Activated T-cell treated with anti-CD3 and anti-CD28 coated beads for 1 hour (primary cell): ENCODE measurements around the gene DDX60.
"Not testable (repeated sequence)": the region's sequence is repeated elsewhere in the genome, so short reads cannot be mapped to it uniquely, and the experiment has no call there.

Source experiments
- DNase-seq: peaks from one replicate; pipeline ENCODE4 v3.0.0-alpha.2; 2020; ENCODE audit warnings: low read depth

Gene DDX60

DNA sequence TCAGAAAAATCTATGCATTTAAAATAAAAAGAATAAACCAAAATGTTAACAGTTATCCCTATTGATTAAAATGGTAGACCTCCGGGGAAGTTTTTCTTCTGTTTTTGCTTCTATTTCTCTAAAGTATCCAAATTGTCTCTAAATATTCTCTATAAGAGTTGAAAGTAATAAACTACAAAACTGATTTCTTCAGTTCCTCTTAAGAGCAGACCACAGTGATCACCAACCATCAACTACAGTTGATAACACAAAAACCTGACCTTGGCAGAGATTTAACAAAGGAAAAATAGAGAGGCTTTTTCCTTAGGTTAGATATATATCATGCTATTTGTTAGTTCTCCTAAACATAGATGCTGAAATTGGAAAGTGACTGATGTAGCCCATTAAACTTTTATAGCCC, 27.3 kb downstream of the DDX60 start:
- DNase-seq, result no peak

DNA sequence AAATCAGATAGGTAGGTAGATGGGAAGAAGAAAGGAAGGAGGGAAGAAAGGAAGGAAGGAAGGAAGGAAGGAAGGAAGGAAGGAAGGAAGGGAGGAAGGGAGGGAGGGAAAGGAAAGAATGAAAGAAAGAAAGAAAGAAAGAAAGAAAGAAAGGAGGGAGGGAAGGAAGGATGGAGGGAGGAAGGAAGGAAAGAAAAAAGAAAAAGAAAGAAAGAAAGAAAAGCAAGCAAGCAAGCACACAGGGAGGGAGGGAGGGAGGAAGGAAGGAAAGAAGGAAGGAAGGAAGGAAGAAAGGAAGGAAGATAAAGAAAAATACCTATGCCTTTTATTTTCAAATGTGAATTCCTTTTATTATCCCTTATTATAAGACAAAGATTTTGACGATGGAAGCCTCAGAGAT, 32.7 kb downstream of the DDX60 start:
- not testable (repeated sequence) for DNase-seq

DNA sequence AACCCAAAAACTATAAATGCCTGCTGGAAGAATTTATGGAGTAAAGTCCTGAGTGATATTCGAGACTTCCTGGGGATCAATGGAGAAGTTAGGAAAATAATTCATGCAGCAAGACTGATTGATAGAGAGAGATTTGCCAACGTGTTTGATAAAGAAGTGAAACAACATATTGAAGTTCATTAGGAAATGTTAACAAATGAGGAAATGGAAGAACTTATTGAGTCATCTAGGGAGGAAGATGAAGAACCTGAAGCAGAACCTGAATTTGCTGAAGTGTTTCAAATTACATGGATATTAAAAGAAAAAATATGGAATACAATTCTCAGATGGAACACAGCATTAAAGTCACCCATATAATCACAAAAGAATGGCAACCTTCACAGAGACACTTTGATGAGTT, 39.0 kb downstream of the DDX60 start:
- DNase-seq, result no peak

DNA sequence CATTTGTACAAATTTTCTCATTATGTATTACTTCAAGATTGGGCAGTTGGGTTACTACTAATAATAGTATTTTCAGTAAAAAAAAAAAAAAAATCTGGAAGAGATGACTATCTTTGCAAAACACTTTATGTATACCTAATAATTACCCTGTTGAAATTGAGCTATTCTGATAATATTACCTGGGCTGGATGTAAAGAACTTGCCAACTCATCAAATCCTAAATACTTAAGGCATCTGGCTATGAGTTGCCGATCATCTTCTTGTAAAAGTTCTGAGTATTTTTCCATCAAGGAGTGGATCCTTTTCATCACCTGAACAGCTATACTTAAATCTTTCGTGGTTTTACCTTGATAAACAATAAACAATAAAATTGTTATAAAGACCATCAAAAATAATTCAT, 42.7 kb downstream of the DDX60 start:
- no peak for DNase-seq

DNA sequence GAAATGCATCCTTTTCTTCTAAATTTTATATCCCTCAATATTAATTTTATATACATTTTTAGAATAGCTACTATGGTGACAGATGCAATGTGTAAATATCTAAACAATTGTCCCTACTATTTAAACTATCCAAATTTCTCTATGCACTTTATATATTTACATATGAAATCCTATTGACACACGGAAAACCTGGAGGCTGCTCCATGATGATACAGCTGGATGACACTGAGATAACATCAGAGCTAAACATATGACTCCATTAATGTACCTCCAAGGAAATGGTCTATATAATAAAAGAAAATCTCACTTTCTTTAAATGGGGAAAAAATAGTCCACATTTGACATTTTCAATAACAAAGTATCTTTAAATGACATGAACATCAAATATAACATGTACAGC, 43.7 kb downstream of the DDX60 start:
- DNase-seq, result no peak

DNA sequence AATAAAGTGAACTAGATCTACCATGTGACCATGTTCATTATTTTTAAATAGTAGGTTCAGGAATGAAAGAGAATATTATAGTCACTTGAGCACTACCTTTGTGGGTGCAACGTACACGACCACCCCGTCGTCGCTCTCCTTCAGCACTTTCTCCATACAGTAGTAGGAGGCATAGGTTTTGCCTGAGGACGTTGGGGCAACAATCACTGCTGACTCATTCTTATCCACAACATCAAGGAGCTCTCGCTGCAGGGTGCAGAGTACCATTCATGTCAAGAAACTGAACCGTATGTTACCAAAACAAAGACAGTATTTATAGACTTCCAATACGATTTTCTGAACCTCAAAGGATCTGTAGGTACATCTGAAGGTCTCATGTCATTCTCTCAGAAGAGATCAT, 44.7 kb downstream of the DDX60 start:
- DNase-seq, result no peak

DNA sequence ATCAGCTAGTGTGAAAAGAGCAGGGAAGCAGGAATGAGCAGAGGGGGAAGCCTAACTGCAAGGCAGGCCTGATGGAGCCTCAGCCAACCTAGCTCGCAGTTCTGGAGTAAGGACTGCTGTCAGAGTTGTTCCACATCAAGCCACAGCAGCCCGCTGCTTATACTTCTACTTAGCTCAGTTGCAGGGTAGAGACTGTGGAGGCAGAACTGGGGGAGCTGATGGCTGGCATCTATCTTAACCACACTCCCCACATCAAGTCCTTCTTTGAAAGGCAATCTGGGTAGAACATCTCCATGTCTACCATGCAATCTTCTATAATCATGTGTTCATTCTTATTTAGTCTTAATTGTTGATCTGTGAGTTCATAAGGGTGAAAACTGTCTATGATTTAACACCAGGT, 46.1 kb downstream of the DDX60 start:
- DNase-seq, result no peak

DNA sequence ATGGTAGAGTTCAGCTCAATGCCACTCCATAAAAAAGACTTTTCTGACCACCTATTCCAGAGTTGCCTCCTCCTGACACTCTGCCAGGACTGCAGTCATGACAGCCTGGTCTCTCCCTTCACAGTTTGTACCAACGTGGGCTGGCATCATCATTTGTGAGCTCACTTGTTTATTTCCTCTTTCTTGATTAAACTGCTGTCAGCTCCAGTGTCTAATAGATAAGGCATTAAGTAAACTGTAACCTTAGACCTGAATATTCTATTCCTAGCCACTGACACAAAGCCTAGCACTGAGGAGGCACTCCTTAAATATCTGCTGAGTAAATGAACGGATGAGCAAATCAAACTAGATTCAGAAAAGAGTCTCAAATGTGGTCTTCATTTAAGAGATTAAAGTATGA, 48.7 kb downstream of the DDX60 start:
- DNase-seq, result no peak

DNA sequence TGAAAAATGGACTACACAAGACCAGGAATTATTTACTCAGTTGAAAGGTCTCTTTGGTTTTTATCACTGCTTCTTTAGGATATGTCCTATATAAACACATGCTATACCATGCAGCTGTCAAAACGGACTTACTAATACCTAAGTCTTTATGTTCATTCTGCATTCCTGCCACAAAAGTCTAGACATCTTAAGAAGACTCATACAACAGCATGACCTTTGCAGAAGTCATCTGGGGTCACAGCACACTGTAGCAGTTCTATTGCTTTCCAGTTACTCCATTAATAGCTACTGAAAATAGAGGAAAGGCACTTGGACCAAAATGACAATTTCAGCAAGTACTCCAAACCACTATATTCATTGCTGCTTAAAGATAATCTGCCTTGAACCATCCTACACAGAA, 53.2 kb downstream of the DDX60 start:
- DNase-seq, result no peak

DNA sequence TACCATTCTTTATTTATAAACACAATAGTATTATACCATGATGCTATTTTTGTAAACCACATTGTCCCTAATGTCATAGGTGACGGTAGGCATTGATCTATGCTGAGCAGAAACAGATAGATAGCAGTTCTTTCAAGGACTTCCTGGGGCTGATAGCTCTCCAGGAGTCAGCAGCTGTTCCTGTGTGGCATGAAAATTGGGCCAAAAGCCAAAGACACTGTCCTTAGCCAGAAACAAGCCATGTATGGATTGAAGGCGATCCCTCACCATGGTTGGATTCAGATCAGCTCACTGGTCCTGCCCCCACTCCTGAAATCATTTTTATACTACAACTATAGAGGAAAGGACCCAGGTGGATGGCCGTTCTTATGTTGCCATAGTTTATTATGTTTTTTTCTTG, 53.6 kb downstream of the DDX60 start:
- DNase-seq, result no peak

DNA sequence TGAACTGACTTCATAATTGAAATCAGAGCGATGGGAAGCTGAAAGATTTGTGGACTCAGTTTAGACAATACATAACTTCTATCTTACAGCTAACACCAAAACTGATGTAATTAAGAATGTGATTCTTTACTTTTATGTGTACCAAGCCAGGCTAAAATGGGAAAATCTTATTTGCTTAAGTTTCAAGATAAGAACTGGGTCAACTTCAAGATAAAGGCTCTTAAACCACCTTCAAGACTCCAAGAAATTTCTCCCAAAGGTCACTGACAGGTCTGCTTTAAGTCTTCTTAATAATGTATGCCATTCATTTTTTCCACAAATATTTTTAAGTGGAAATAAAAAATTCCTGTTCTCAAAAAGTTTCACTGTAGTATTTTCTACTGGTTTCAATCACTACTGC, 55.5 kb downstream of the DDX60 start:
- DNase-seq, result no peak

DNA sequence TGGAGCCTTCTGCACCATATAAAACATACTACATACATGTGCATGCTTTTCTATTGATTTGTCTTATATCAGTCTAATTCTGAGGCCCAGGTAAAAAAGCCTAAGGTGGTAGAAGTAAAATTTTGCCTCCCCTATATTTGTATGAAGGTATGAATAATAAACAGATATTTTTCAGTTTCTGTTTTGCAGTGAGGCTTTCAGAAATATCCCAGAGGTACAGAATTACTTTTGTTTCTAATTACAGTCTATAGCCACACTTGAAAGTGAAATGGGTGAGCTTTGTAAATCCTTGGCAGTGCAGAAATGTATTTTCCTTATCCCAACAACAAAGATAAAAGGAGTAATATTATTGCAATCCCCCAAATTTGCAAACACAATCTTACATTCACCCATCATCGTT, 59.5 kb downstream of the DDX60 start:
- no peak for DNase-seq

DNA sequence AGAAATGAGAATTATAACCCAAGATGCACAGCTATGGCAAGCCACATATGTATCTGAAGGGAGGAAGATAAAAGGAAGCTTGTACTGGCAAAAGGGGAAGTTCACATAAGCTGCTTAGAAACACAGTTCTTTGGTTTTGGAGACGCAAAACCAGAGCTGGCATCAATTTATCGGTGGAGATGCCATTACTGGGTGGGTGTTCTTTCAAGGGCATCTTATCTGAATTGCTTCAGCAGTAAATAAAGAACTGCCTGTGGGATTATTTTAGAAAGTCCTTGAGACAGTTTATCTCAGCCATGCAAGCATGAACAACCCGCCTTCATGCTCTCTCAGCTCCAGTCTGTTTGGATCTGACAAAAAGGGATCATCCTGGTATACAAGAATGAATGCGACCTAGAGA, 60.8 kb downstream of the DDX60 start:
- no peak for DNase-seq

DNA sequence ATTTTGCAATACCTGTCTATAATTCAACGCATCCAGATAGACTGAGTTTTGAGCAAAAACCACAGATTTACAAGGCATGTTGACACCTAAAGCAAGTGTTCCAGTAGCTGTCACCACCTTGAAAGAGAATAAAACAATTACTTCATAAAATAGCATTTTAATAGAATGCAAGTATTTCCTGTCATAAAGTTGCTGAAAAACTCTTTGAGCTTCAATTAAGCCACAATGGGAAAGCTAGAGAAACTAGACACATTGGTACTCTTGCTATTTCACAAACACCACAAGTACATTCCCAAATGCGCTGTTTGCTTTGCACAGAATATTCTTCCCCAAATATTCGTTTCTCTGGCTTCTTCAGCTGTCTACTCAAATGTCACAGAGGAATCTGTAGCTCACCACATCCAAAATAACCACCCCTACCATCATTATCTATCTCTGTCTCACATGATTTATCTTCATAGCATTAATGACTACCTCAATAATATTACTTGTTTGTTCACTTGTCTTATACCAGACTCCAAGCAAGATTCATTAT, 70.3 kb downstream of the DDX60 start:
- DNase-seq, result no peak

DNA sequence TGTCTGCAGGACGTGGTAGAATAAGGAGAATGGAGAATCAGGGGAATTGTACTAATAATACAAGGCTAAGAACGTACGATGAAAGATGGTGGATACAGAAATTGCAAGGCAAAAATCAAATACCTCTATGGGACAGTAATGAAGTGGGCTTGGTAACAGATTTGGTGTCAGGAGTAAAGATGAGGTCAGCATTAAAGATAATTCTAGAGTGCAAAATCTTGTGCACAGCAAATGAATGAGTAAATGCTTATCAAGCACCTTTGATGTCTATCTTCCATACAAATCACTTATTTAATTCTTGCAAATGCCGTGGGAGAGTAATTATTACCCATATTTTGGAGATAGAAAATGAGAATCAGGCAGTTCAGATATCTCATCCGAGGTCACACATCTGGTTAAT, 70.9 kb downstream of the DDX60 start:
- DNase-seq, result no peak

DNA sequence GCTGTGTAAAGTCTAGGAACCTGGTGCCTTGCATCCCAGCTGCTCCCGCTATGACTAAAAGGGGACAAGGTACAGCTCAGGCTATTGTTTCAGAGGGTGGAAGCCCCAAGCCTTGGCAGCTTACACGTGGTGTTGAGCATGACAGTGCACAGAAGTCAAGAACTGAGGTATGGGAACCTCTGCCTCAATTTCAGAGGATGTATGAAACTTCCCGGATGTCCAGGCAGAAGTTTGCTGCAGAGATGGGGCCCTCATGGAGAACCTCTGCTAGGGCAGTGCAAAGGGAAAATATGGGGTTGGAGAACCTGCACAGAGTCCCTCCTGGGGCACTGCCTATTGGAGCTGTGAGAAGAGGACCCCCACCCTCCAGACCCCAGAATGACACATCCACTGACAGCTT, 76.6 kb downstream of the DDX60 start:
- DNase-seq, result no peak

DNA sequence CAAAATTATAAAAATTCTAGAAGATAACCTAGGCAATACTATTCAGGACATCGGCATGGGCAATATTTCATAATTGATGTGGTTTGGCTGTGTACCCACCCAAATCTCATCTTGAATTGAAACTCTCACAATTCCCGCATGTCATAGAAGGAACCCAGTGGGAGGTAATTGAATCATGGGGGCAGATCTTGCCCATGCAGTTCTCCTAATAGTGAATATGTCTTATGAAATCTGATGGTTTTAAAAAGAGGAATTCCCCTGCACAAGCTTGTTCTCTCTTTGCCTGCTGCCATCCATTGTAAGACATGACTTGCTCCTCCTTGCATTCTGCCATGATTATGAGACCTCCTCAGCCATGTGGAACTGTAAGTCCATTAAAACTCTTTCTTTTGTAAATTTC, 77.7 kb downstream of the DDX60 start:
- DNase-seq, result no peak

DNA sequence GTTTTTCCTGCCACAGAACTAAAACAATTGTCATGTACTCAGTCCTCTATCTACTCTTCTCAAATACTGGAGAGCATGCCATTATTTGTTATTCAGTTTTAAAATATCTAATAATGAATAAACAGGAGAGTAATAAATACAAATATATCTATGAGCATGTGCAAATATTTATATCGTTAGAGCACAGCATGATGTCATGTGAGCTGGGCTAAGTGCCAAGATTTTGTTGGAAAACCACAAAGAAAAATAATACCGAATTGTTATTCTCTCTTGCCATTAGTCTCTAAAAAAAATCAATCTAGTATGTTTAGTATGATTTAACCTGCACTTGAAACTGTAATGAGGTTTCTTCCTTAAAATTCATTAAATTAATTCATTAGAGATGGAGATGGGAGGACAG, 97.3 kb downstream of the DDX60 start:
- DNase-seq, result no peak

DNA sequence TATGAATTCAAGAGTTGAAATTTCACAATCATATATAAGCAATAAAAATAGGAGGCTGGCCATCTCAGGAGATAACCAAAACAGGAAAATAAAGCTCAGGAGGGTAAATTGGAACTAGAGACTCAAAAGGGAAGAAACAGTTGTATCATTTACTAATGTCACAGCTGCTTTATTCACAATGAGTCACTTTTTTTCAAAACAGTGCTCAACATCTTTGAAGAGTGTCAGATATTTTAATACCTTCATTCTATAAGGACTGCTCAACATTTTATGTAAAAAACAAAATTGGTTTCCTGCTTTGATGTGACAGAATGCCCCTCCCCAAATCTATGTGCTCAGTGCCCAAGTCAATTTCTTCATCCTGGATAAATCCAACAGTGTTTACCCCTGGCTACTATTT, 97.7 kb downstream of the DDX60 start:
- no peak for DNase-seq

DNA sequence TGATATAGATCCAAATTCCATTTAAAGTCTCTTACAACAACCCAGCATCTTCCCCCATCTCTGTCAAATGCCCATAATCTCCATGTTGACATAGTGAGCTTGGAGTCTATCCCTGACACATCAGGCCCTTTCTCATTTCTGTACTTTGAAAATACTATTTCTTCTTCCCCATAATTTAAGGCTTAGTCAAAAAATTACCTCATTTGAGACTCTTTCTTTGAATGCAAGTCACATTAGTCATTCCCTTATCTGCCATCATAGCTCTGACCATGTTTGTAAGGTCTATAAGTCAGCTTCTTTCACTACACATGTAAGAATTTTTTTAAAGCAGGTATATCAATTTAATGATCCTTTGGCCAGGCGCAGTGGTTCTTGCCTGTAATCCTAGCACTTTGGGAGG, 99.9 kb downstream of the DDX60 start:
- no peak for DNase-seq

DNA sequence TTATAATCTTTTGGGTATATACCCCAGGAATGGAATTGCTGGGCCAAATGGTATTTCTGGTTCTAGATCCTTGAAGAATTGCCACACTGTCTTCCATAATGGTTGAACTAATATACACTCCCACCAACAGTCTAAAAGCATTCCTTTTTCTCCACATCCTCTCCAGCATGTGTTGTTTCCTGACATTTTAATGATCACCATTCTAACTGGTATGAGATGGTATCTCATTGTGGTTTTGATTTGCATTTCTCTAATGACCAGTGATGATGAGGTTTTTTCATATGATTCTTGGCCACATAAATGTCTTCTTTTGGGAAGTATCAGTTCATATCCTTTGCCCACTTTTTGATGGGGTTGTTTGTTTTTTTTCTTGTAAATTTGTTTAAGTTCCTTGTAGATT, 105.0 kb downstream of the DDX60 start:
- DNase-seq, result not testable (repeated sequence)

DNA sequence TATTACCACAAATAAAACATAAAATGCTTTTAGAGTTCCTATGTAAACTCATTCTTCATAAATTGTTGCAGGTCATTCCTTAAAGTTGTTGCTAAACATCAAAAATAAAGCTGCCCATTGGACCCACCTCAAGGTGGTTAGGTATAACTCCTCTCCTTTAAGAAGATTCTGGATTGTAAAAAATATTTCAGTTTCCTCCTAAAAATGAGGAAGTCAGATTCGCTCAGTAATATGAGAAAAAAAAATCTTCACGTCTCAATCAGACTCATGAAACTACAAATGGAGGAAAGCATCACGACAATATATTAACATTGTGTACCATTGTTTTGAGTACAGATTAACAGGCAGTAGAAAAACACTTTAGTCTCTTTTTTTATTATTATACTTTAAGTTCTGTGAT, 105.9 kb downstream of the DDX60 start:
- DNase-seq, result no peak

DNA sequence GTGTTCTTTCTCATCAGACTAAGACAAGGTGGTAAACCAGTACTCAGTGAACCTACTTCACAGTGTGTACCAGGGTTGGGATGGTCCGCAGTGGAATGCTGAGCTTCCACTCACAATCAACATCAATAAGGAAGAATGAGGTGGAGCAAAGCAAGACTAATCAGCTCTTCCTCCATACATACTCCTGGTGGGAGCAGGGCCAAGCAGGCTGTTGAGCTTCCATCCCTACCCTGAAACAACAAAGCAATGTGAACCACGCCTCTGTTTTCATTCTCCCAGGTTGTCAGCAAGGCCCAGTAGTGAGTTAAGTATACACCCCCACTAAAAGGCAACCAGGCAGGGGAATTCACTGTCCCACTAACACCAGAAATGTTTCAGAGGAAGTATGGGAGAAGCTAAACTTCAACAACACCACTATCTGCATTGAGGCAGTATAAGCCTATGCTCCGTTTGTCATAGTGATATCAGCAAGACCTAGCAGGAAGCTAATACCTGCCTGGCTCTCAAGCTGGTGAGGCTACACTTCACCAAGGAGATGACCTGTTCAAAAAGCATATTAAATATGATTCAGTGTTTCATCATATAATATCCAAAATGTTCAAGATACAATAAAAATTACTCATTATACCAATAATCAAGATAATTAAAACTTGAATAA, 109.5 kb downstream of the DDX60 start:
- DNase-seq, result no peak

DNA sequence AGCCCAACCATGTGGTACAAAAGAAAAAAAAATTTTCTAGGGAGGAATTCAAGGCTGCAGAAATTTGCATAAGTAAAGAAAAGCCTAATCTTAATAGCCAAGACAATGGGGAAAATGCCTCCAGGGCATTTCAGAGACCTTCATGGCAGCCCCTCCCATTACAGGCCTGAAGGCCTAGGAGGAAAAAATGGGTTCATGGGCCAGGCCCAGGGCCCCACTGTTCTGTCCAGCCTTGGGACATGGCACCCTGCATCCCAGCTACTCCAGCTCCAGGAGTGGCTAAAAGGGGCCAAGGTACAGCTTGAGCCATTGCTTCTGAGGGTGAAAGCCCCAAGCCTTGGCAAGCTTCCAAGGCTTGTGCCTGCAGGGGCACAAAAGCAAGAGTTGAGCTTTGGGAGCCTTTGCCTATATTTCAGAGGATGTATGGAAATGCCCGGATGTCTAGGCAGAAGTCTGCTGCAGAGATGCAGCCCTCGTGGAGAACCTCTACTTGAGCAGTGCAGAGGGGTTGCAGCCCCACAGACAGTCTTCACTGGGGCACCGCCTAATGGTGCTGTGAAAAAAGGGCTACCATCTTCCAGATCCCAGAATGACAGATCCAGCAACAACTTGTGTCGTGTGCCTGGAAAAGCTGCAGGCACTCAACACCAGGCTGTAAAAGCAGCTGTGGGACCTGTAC, 115.2 kb downstream of the DDX60 start:
- DNase-seq, result no peak
